Sigmoid colon (tissue), 7 donors: ENCODE measurements around the gene RTN4. TPM values are rescaled to one million over a fixed set of nuclear protein-coding genes. Genes with fewer than 3 reads are reported as not detected.

Experiments used
- DNase-seq: peaks from one replicate; pipeline ENCODE4 v3.0.0-alpha.2; 2019
- H3K27ac ChIP-seq, 4 donors: fragments of 200-600 bp; sonication (generic); one replicate each; pipeline ENCODE4 v1.5.1; 2016 to 2019; ENCODE audit warnings: mild to moderate bottlenecking in 1 of 4
- H3K27me3 ChIP-seq, 3 donors: fragments of 200-600 bp; sonication (generic); one replicate each; pipeline ENCODE4 v1.5.1; 2019; ENCODE audit warnings: mild to moderate bottlenecking in 1 of 3
- H3K36me3 ChIP-seq, 4 donors: fragments of 200-600 bp; sonication (generic); one replicate each; pipeline ENCODE4 v1.5.1; 2016 to 2019
- H3K4me1 ChIP-seq, 4 donors: fragments of 200-600 bp; sonication (generic); one replicate each; pipeline ENCODE4 v1.5.1; 2017 to 2019
- H3K4me3 ChIP-seq, 4 donors: fragments of 200-600 bp; sonication (generic); one replicate each; pipeline ENCODE4 v1.5.1; 2017 to 2019; ENCODE audit warnings: mild to moderate bottlenecking in 2 of 4, moderate library complexity in 1 of 4
- H3K9me3 ChIP-seq, 4 donors: fragments of 200-600 bp in 3 of 4; sonication (generic) in 3 of 4; one replicate each; pipeline versions ENCODE4 v1.5.1 to v1.6.1; 2013 to 2019
- CTCF ChIP-seq, 4 experiments: fragments of 450-650 bp in 3 of 4; fragments of 200-600 bp in 1 of 4; IDR thresholded peaks; one replicate each; pipeline ENCODE4 v1.5.1; 2016 to 2019; ENCODE audit warnings: antibody characterized with exemption in 4 of 4, mild to moderate bottlenecking in 3 of 4, moderate library complexity in 2 of 4
- EP300 ChIP-seq, 4 donors: sonication (generic); formaldehyde crosslinking; IDR thresholded peaks; one replicate each; pipeline ENCODE4 v1.6.1; 2017; ENCODE audit warnings: antibody characterized with exemption in 4 of 4
- POLR2A ChIP-seq, 2 donors: fragments of 450-650 bp; IDR thresholded peaks; one replicate each; pipeline ENCODE4 v1.6.1; 2016; ENCODE audit warnings: antibody characterized with exemption in 2 of 2, mild to moderate bottlenecking in 2 of 2, moderate library complexity in 2 of 2
- POLR2AphosphoS5 ChIP-seq, 4 donors: sonication (generic); formaldehyde crosslinking; IDR thresholded peaks; one replicate each; pipeline ENCODE4 v1.6.1; 2017; ENCODE audit warnings: antibody characterized with exemption in 4 of 4
- WGBS, 2 donors: extraction: QIAGEN DNeasy Blood & Tissue Kit; methylation state at CpG; one replicate each; pipeline ENCODE4 v1.1.7; 2013; 5-methylcytosine and 5-hydroxymethylcytosine counted together
- intact Hi-C: fragments of 100-400 bp; cut with DNase I; formaldehyde crosslinking; loops from one replicate; pipeline ENCODE4 v1.15.1; 2023
- polyA plus RNA-seq, 3 donors: library from polyadenylated mRNA; stranded (reverse); fragments of 200-250 nt; gene quantifications; one replicate each; pipeline ENCODE4 v1.2.3, GENCODE V29; 2013
- total RNA-seq, 4 donors: library from RNA; depleted of rRNA; stranded (reverse); fragments of >200 nt; gene quantifications; one replicate each; pipeline ENCODE4 v1.1.0, GENCODE V29; 2016
- donor health status: healthy with polysubstance abuse.
- donor health status: Bipolar disorder and iron deficiency.
- donor health status: healthy.

Gene RTN4
- total and polyA plus RNA-seq, 7 donors: 54.1 to 264 (median 153) TPM

GRCh38 chr2:55025627-55026026 is 24.6 kb downstream of the RTN4 start:
- intact Hi-C loops: no loop called here
- Histone ChIP-seq H3K4me1 (peaks cover 0 to 85% (median 68%) of the 10 kb centered on the region in 4 donors), H3K27ac (peak overlapping the region in 1 of 4 donors; percentile 20), H3K4me3 (no peak overlapping the region), H3K36me3 (no peaks in the 10 kb centered on the region), H3K27me3 (no peaks in the 10 kb centered on the region), H3K9me3 (no peaks in the 10 kb centered on the region)
- DNase-seq: no peak
- 88 to 91% methylated on average over 2 of the region's 2 CpGs for WGBS, 2 donors
- TF ChIP-seq CTCF (IDR thresholded peaks at IDR 0.05) (no peak), EP300 (IDR thresholded peaks at IDR 0.05) (no peak), POLR2AphosphoS5 (IDR thresholded peaks at IDR 0.05) (no peak), POLR2A (IDR thresholded peaks at IDR 0.05) (no peak)

GRCh38 chr2:55025082-55025481 is 25.2 kb downstream of the RTN4 start:
- Histone ChIP-seq H3K27ac (peak overlapping the region in 1 of 4 donors; percentile 12), H3K27me3 (no peaks in the 10 kb centered on the region), H3K4me1 (peaks cover 0 to 79% (median 65%) of the 10 kb centered on the region in 4 donors), H3K36me3 (no peaks in the 10 kb centered on the region), H3K4me3 (no peak overlapping the region), H3K9me3 (no peaks in the 10 kb centered on the region)
- whole genome bisulfite sequencing, 2 donors: 77 to 89% methylated on average over 2 of the region's 2 CpGs
- intact Hi-C loops: no loop called here
- TF ChIP-seq EP300 (IDR thresholded peaks at IDR 0.05) (no peak), POLR2AphosphoS5 (IDR thresholded peaks at IDR 0.05) (no peak), POLR2A (IDR thresholded peaks at IDR 0.05) (no peak), CTCF (IDR thresholded peaks at IDR 0.05) (no peak)
- DNase-seq: no peak

- H3K27ac ChIP-seq: no peak overlapping the region
- no peak overlapping the region for H3K4me3 ChIP-seq
- peaks cover 0 to 73% (median 51%) of the 10 kb centered on the region in 4 donors for H3K4me1 ChIP-seq
- DNase-seq: no peak
- TF ChIP-seq POLR2AphosphoS5 (IDR thresholded peaks at IDR 0.05) (no peak), EP300 (IDR thresholded peaks at IDR 0.05) (no peak), CTCF (IDR thresholded peaks at IDR 0.05) (no peak), POLR2A (IDR thresholded peaks at IDR 0.05) (no peak)
- H3K27me3 ChIP-seq: no peaks in the 10 kb centered on the region
- 87 to 94% methylated on average over 3 of the region's 3 CpGs for WGBS, 2 donors
- intact Hi-C loops: no loop called here
- H3K9me3 ChIP-seq: no peaks in the 10 kb centered on the region
- no peaks in the 10 kb centered on the region for H3K36me3 ChIP-seq
Measured at GRCh38 chr2:55022476-55022875, 27.8 kb downstream of the RTN4 start.

GRCh38 chr2:55019526-55020258 is 30.6 kb downstream of the RTN4 start:
- Histone ChIP-seq H3K27ac (peak overlapping the region in 1 of 4 donors; percentile 30), H3K9me3 (no peaks in the 10 kb centered on the region), H3K27me3 (no peaks in the 10 kb centered on the region), H3K36me3 (no peaks in the 10 kb centered on the region), H3K4me1 (peaks cover 0 to 66% (median 39%) of the 10 kb centered on the region in 4 donors), H3K4me3 (no peak overlapping the region)
- intact Hi-C loops: no loop called here
- no peak for DNase-seq
- WGBS, 2 donors: 74 to 82% methylated on average over 5 of the region's 5 CpGs
- TF ChIP-seq EP300 (IDR thresholded peaks at IDR 0.05) (no peak), POLR2A (IDR thresholded peaks at IDR 0.05) (no peak), POLR2AphosphoS5 (IDR thresholded peaks at IDR 0.05) (no peak)

GRCh38 chr2:55018619-55019018 is 31.6 kb downstream of the RTN4 start:
- H3K27ac ChIP-seq: peak overlapping the region in 1 of 4 donors; percentile 32
- 93 to 94% methylated on average over 1 of the region's 1 CpG for WGBS, 2 donors
- no peaks in the 10 kb centered on the region for H3K9me3 ChIP-seq
- TF ChIP-seq POLR2AphosphoS5 (IDR thresholded peaks at IDR 0.05) (no peak), POLR2A (IDR thresholded peaks at IDR 0.05) (no peak), CTCF (IDR thresholded peaks at IDR 0.05) (no peak), EP300 (IDR thresholded peaks at IDR 0.05) (no peak)
- no peaks in the 10 kb centered on the region for H3K27me3 ChIP-seq
- H3K4me1 ChIP-seq: peaks cover 0 to 66% (median 39%) of the 10 kb centered on the region in 4 donors
- no peaks in the 10 kb centered on the region for H3K36me3 ChIP-seq
- DNase-seq: no peak
- intact Hi-C loops: no loop called here
- H3K4me3 ChIP-seq: no peak overlapping the region
